Stimulated activated CD4-positive, alpha-beta T cell treated with anti-CD3 and anti-CD28 coated beads, Interleukin-2, amount 100 ng/mL, for 24 hours (primary cell): Measurements from ENCODE around the gene OCA2.
A peak's percentile ranks its signal among the peaks of the same experiment; 100 is the strongest.
"Not testable (repeated sequence)": the region's sequence is repeated elsewhere in the genome, so short reads cannot be mapped to it uniquely, and the experiment has no call there.

Source experiments
- DNase-seq, 2 donors: peaks; one replicate each; pipeline ENCODE4 v3.0.0-alpha.2; 2020

The OCA2 gene

GRCh38 chr15:28021281-28022039, 77.7 kb downstream of the OCA2 start:
- peak in 1 of 2 donors; percentile 53 for DNase-seq

GRCh38 chr15:28020644-28021043, 78.5 kb downstream of the OCA2 start:
- no peak for DNase-seq

GRCh38 chr15:28019594-28020309, 79.4 kb downstream of the OCA2 start:
- no peak for DNase-seq

GRCh38 chr15:28018291-28019044, 80.6 kb downstream of the OCA2 start:
- DNase-seq: no peak

- DNase-seq: no peak
Measured at GRCh38 chr15:28017423-28017924, 81.6 kb downstream of the OCA2 start.

GRCh38 chr15:28015855-28016254, 83.3 kb downstream of the OCA2 start:
- DNase-seq: no peak

GRCh38 chr15:28014623-28015200, 84.4 kb downstream of the OCA2 start:
- no peak for DNase-seq

- DNase-seq: no peak
Measured at GRCh38 chr15:28013976-28014375, 85.1 kb downstream of the OCA2 start.

- DNase-seq: no peak
Measured at GRCh38 chr15:28013480-28013879, 85.6 kb downstream of the OCA2 start.

- DNase-seq: no peak
Measured at GRCh38 chr15:28012231-28012630, 86.9 kb downstream of the OCA2 start.

- not testable (repeated sequence) for DNase-seq
Measured at GRCh38 chr15:28008175-28008574, 90.9 kb downstream of the OCA2 start.

GRCh38 chr15:28006116-28006905, 92.8 kb downstream of the OCA2 start:
- DNase-seq: no peak

- DNase-seq: no peak
Measured at GRCh38 chr15:28005004-28005527, 94.0 kb downstream of the OCA2 start.

GRCh38 chr15:28004143-28005003, 94.7 kb downstream of the OCA2 start:
- DNase-seq: no peak

GRCh38 chr15:28003302-28004037, 95.6 kb downstream of the OCA2 start:
- DNase-seq: no peak

- no peak for DNase-seq
Measured at GRCh38 chr15:28002867-28003266, 96.2 kb downstream of the OCA2 start.

GRCh38 chr15:28002136-28002861, 96.8 kb downstream of the OCA2 start:
- no peak for DNase-seq

GRCh38 chr15:28001641-28002040, 97.5 kb downstream of the OCA2 start:
- DNase-seq: no peak

GRCh38 chr15:27993996-27994780, 104.9 kb downstream of the OCA2 start:
- DNase-seq: no peak
